ENCODE measurements around the gene OCA2.

Gene OCA2

GRCh38 chr15:27990521-27991515 lies 108.3 kb downstream of the OCA2 start:
- no peaks in the 10 kb centered on the region for H3K4me1 ChIP-seq (ENCODE audit: insufficient read depth, low read length, severe bottlenecking)
- TF ChIP-seq EZH2 (IDR thresholded peaks at IDR 0.05; ENCODE audit: borderline replicate concordance, low read length) (no peak), CTCF (IDR thresholded peaks at IDR 0.05; ENCODE audit: low read length) (no peak)
- H3K36me3 ChIP-seq (ENCODE audit: insufficient read depth, low read length), result no peaks in the 10 kb centered on the region
- no peaks in the 10 kb centered on the region for H3K9me2 ChIP-seq (ENCODE audit: low read depth, low read length)
- H2AFZ ChIP-seq (ENCODE audit: low read length), result no peak overlapping the region
- no peak overlapping the region for H3K27ac ChIP-seq (ENCODE audit: low read depth, low read length, poor library complexity, severe bottlenecking)
- H3K79me2 ChIP-seq (ENCODE audit: insufficient read depth, low read length), result no peaks in the 10 kb centered on the region
- H3K27me3 ChIP-seq (ENCODE audit: insufficient read depth, low read length), result no peaks in the 10 kb centered on the region
- no peaks in the 10 kb centered on the region for H3F3A ChIP-seq (ENCODE audit: insufficient read depth, low read length)
- no peak overlapping the region for H3K4me2 ChIP-seq (ENCODE audit: low read length)
- H3K9ac ChIP-seq (ENCODE audit: low read length), result no peak overlapping the region
- no peaks in the 10 kb centered on the region for H3K9me3 ChIP-seq (ENCODE audit: low read length)
- H3K4me3 ChIP-seq (ENCODE audit: low read depth, low read length, poor library complexity, severe bottlenecking), result no peak overlapping the region
- no peaks in the 10 kb centered on the region for H4K20me1 ChIP-seq (ENCODE audit: insufficient read depth, low read length)

- no peaks in the 10 kb centered on the region for H3K9me3 ChIP-seq (ENCODE audit: low read length)
- no peaks in the 10 kb centered on the region for H3K4me1 ChIP-seq (ENCODE audit: insufficient read depth, low read length, severe bottlenecking)
- no peak overlapping the region for H3K4me2 ChIP-seq (ENCODE audit: low read length)
- no peaks in the 10 kb centered on the region for H3K79me2 ChIP-seq (ENCODE audit: insufficient read depth, low read length)
- no peaks in the 10 kb centered on the region for H3K36me3 ChIP-seq (ENCODE audit: insufficient read depth, low read length)
- no peaks in the 10 kb centered on the region for H3K9me2 ChIP-seq (ENCODE audit: low read depth, low read length)
- no peak overlapping the region for H3K4me3 ChIP-seq (ENCODE audit: low read depth, low read length, poor library complexity, severe bottlenecking)
- no peak overlapping the region for H3K9ac ChIP-seq (ENCODE audit: low read length)
- H3K27ac ChIP-seq (ENCODE audit: low read depth, low read length, poor library complexity, severe bottlenecking), result no peak overlapping the region
- TF ChIP-seq CTCF (IDR thresholded peaks at IDR 0.05; ENCODE audit: low read length) (no peak), EZH2 (IDR thresholded peaks at IDR 0.05; ENCODE audit: borderline replicate concordance, low read length) (no peak)
- no peaks in the 10 kb centered on the region for H4K20me1 ChIP-seq (ENCODE audit: insufficient read depth, low read length)
- H3F3A ChIP-seq (ENCODE audit: insufficient read depth, low read length), result no peaks in the 10 kb centered on the region
- H3K27me3 ChIP-seq (ENCODE audit: insufficient read depth, low read length), result no peaks in the 10 kb centered on the region
- no peak overlapping the region for H2AFZ ChIP-seq (ENCODE audit: low read length)
These were observed 109.3 kb downstream of the OCA2 start for GRCh38 chr15:27989838-27990237.

- Histone ChIP-seq H3K9me3 (ENCODE audit: low read length) (no peaks in the 10 kb centered on the region), H2AFZ (ENCODE audit: low read length) (no peak overlapping the region), H3K9ac (ENCODE audit: low read length) (no peak overlapping the region), H3K4me2 (ENCODE audit: low read length) (no peak overlapping the region), H3K79me2 (ENCODE audit: insufficient read depth, low read length) (no peaks in the 10 kb centered on the region), H3K9me2 (ENCODE audit: low read depth, low read length) (no peaks in the 10 kb centered on the region), H3K27me3 (ENCODE audit: insufficient read depth, low read length) (no peaks in the 10 kb centered on the region), H3K36me3 (ENCODE audit: insufficient read depth, low read length) (no peaks in the 10 kb centered on the region), H3F3A (ENCODE audit: insufficient read depth, low read length) (no peaks in the 10 kb centered on the region), H3K4me3 (ENCODE audit: low read depth, low read length, poor library complexity, severe bottlenecking) (no peak overlapping the region), H3K4me1 (ENCODE audit: insufficient read depth, low read length, severe bottlenecking) (no peaks in the 10 kb centered on the region), H3K27ac (ENCODE audit: low read depth, low read length, poor library complexity, severe bottlenecking) (no peak overlapping the region), H4K20me1 (ENCODE audit: insufficient read depth, low read length) (no peaks in the 10 kb centered on the region)
- no peak for TF ChIP-seq CTCF (IDR thresholded peaks at IDR 0.05; ENCODE audit: low read length)
- no peak for TF ChIP-seq EZH2 (IDR thresholded peaks at IDR 0.05; ENCODE audit: borderline replicate concordance, low read length)
These were observed 109.7 kb downstream of the OCA2 start for GRCh38 chr15:27989427-27989826.
